RCC 7860 (cell line): ENCODE results near the gene ELFN2.
"Not testable (repeated sequence)": the region's sequence is repeated elsewhere in the genome, so short reads cannot be mapped to it uniquely, and the experiment has no call there.

Source experiments
- DNase-seq: peaks from one replicate; pipeline ENCODE4 v3.0.0-alpha.2; 2015; ENCODE audit warnings: low spot score
- FAIRE-seq: peaks from 2 replicates; lab custom pipeline; 2012; peaks lifted over from hg19 to GRCh38; lab: Jason Lieb, UNC

ELFN2 gene

DNA sequence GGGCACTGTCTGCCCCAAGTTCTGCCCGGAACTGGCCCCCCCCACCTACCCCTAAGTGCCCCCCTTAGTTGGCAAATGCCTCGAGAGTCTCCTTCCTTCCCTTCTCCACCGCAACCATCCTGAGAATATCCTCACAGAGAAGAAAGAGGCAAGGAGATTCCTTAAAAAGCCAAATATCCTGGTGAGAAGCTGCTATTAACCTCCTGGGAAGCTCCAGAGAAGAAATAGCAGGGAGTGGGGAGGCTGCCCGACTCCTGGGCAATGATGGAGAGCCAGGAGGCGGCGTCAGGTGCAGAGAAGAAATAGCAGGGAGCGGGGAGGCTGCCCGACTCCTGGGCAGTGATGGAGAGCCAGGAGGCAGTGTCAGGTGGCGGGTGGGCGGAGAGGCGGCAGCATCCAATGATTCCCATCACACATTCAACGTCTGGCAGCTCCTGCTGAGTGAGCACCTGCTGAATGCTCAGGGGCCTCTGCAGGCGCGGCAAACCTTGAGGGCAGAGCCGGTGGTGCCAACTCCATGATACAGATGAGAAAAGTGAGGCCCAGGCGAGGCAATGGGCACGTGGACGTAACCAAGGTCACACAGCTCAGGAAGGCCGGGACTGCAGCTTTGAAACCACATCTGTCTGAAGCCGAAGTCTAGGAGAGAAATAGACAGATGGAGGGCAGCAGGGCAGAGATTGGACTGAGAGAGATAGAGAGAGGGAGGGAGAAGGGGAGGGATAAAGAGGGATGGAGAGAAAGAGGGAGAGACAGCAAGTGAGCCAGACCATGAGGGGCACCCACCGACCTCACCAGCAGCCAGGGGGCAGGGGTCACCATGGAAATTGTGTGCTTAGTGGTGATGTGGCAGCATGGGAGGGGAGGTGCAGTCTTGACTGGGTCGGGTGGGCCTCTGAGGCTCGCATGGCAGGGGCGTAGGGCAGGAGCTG is 86.7 kb downstream of the ELFN2 start:
- FAIRE-seq (no peak), DNase-seq (no peak)

DNA sequence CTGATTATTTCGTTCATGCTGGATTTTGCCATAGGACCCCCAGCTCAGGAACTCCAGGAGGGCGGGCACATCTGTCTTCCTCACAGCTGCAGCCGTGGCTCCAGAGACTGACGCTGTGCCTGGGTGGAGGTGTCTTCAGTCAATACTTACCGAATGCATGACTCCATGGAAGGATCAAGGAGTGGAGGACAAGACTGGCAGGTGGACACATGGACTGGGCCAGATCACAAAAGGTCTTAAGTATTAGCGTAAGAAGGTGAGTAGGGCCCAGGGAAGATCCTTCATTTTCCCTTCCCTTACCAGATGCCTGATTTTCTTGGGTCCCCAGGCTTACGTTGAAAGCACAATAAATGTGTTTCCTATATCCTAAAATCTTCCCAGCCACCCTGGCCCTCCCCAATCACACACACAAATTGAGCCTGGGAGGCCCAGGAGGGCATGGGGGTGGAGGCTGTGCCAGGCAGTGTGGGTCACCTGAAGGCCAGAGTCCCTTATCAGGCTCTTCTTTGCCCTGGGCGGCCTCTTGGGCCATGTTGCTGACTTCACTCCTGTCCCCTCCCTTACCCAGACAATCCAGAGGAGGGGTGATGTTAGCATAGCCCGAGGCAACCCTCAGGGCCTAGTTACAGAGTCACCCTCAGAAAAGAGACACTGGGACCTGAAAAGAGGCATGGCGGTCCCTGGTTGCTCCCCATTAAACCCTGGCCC is 88.6 kb downstream of the ELFN2 start:
- DNase-seq (no peak), FAIRE-seq (no peak)

DNA sequence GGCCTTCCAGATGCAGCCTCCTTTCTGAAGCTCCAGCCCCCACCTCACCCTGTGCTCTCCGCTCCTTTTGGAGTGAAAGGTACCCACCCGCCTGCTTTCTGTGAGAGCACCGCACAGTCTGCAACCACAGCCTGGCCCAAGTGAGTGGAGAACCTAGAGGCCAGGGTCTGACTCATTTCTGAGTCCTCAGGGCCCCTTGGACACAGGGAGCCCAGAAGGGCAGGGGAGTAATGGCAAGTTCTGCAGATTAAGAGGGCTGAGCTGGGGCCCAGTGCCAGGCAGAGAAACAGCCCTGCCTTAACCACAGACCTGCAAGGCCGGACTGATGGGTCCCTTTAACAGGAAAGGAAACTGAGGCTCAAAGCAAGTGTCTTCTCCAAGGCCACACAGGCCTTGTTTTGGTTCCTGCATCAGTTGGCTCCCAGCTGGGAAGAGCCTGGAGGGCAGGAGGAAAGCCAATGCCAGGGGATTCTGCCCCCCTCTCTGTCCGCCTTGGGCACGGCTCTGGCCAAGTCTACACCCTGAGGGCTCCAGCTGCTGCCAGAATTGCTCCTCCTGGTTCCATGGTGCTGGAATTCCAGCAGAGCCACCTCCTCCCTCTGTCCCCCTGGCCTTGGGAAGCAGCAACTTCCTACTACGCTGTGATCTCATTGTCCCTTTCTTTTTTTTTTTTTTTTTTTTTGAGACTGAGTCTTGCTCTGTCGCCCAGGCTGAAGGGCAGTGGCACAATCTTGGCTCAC is 89.9 kb downstream of the ELFN2 start:
- FAIRE-seq = peak; percentile 77
- peak; percentile 54 for DNase-seq

DNA sequence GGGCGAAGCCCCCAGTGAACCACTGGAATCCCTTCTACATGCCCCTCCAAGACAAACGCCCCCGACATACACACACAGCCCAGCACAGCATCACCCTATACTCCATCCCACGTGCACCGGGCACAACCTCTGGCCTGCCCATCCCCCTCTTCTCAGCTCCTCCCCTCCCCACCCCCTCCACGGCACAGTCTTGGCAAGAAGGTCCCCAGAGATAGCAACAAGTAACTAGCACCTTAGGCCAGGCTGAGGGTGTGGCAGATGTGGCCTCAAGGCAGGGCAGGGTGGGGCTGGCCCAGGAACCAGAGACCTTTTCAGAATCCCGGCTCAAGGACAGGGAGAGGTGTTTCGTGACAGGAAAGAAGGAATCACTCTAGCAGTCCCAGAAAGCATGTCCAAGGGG is 90.7 kb downstream of the ELFN2 start:
- DNase-seq (no peak), FAIRE-seq (no peak)

DNA sequence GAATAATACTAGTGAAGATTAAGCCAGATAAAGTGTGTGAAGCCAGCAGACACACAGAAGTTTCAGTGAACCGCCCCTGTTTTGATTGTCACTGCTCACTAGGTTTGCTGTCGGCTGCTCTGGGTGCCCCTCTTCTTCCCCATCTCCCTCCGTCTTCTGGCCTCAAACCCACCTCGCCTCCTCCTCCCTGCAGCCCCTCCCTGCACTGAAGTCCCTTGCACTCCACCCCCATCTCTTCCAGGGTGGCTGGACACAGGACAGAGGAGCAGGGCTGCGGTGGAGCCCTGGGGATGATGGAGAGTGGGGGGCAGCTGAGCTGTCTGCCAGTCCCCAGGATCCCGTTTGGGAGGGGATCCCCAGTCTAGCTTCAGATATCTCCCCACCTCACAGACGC is 91.5 kb downstream of the ELFN2 start:
- DNase-seq = no peak
- no peak for FAIRE-seq

DNA sequence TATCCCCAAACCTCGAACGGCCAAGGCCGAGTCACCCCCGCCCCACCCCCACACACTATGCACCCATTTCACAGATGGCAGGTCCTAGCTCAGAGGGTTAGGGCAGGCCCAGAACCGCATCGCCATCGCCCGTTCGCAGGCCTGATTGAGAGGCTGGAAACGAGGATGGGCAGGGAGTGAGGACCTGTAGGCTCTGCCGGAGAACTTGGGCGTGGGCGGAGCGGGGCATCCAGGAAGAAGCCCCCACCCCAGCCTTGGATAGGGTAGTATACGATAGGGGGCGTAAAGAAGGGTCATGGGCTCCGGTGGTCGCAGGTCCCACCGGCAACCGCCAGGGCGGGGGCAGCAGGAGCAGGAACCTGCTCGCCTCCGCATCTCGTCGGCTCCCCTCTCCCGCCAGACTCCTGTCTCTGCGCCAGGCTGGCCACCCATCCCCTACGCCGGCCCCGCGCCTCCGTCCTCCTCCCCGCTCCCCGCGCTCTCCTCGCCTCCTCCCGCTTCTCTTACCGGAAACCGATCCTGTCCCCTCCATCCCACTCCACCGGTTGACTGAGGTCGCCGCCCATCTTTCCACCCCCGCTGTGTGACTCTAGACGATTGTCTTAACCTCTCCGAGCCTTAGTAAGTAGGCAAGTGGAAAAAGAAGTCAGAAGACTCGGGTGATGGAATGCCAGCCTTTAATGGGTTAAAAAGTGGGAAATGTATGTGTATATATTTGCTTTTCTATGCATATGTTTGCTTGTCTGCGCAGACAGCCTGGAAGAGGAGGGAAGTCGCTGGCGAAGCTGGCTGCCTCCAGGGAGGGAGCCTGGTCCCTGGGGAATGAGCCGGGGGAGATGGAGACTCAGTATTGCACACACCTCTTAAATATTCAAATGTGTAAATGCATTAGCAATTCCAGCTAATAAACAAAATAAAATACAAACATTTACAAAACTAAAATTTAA is 92.1 kb downstream of the ELFN2 start:
- DNase-seq (no peak), FAIRE-seq (no peak)

DNA sequence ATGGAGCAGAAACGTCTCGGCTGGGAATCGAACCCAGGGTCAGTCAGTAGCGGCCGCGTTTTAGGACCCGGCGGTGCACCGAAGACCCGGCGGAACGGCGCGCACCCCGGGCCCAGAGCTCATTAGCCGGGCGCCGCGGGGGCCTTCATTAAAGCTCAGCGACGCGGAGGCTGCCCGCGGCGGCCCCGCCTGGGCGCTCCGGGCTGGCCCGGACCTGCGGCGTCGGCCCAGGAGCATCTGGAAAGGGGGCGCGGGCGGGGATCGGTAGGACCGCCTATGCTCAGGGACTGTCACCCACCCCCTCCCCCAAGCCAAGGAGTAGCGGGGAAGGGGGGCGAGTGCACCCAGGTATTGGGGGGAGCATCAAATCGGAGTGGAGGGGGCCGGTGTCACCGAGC is 92.8 kb downstream of the ELFN2 start:
- DNase-seq = no peak
- no peak for FAIRE-seq

DNA sequence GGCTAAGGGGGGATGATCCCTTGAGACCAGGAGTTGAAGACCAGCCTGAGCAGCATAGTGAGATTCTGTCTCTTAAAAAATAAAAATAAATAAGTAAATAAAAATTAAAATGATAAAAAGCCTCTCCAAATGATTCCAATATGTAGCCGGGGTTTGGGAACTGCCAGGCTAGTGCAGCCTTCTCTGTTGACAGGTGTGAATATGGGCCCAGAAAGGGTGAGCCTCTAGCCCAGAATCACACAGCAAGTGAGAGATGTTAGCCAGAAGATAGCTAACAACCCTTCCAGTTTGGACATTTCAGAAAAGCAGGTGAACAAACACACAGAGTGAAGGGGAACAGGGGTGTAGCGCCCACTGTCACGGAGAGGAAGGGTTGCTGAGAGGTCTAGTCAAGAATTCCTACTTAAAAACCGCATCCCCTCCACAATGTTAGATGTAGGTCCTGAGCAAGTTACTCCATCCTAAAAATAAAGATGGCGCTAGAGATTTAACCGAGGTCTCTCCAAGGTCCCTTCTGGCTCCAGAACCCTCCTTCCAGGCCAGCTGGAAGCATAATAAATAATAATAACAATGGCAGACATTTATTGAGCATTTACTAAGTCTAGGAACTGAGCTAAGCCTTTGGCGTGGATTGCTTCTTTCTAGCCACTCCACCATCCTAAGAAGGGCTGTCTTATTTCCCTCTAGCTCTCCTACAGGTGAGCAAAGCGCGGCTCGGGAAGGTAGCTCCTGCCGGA is 93.4 kb downstream of the ELFN2 start:
- no peak for FAIRE-seq

DNA sequence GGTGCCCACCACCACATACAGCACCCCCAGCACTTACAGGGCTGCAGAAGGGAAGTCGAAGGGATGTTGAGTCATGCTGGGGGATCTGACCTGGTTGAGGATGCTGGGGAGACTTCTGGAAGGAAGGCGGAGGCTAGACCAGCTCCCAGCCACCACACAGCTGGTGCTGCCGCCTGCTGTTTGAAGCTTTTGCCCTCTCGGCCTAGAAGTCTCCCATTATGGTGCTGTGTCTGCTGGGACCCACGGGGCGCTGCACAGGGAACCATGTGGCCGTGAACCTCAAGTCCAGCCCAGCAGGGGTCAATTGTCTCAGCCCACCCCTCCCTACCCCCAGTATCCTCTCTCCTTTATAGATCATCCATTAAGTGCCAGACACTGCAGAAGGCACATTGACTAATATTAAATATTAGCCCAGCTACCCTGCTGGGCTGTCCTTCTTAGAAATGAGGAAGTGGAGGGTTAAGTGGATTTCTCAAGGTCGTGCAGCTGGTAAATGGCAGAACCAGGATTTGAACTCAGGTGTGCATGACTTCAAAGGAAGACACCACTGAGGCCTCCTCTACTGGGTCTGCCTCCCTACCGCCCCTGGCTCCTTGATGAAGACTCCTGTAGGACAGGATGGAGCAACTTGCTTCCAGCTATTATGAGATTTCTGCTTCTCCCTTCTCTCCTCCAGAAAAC is 95.3 kb downstream of the ELFN2 start:
- DNase-seq (peak; percentile 68), FAIRE-seq (peak; percentile 81)

More for the DNA sequence above, 93.4 kb downstream of the ELFN2 start:
- no peak for DNase-seq

DNA sequence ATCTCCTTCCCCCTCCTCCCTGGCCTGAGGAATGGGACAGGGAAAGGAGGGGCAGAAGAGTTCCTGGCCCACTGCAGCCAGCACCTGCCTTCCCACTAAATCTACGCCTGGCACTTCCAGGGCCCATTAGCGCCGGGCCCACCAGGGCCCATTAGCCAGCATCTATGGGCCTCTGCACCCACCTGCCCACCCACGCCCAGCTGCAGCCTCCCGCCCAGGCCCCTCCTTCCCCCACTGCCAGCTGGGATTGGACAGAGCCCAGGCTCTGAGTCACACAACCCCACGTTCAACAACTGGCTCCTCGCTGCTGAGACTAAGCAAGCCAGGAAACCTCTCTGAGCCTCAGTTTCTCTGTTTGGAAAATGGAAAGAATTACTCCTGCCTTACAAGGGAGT is 96.2 kb downstream of the ELFN2 start:
- DNase-seq = no peak

DNA sequence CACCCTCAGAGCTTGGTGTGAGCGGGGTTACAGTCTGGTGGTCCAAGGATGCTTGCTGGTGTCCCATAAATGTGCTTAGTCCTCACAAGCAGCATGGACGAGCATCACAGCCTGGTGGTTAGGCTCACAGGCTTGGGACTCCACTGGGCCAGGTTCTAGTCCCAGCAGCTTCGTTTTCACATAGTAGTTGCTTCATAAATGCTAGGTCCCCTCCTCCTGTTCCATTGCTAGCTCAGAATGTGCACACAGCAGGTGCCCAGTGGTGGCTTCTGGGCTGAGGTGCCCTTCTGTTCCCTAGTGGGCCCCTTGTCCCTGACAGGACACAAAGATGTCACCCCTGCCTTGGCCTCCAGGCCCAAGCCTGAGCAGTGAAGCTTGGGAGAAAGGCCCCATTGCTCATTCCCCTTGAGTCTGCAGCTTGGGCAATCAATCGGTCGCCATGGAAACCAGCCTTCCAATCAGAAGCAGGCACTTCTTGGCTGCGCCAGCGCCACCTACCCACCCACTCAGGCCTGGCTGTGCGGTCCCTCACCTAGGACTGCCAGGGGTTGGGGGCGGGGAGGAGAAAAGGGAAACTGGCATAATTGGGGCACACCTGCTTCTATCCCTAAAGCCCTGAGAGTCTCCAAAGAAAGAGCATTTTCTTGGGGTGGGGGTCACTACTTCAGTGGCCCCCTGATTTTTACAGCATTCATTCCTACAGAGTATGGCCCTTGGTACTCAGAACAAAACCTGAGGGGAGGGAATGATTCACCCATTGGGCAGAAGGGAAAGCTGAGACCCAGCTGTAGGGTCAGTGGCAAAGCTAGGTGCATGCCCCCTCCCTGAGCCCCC is 96.9 kb downstream of the ELFN2 start:
- DNase-seq (peak; percentile 75), FAIRE-seq (no peak)

More for the DNA sequence above, 96.2 kb downstream of the ELFN2 start:
- FAIRE-seq = peak; percentile 50

DNA sequence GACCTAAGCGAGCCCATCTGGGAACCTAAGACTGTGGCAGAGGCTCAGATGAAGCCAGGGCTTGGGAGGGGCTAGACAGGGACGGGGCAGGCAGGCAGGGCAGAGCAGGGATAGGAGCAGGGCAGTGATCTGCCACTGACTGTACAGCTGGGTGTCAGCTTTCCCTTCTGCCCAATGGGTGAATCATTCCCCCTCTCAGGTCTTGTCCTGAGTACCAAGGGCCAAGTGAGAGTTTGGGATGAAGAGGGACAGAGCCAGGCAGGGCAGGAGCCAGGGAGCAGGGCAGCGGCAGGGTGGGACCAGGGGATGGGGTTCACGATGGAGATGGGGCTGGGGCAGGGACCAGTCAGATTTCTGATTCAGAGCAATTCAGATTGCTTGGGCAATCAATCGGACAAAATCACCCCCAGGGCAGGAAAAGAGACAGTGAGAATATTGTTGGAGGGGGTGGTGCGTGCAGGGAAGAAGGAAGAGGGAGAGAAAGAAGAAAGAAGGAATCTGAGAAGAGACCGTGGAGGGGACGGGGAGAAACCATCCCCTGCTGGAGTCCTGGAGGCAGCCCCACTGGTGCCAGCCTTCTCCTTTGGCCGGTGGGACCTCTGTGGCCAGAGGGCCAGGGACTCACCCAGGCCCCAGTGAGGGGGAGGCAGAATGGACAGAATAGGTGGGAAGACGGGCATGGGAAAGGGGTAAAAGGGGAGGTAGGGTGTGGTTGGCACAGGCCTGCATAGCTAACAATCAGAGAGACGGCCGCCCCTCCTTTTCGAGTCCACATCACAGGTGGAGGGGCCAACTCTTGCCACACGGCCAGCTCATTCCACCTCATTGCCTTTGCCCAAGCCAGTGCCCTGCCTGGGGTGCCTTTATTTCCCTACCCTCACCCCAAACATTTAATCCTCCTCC is 97.8 kb downstream of the ELFN2 start:
- DNase-seq (peak; percentile 44), FAIRE-seq (no peak)

DNA sequence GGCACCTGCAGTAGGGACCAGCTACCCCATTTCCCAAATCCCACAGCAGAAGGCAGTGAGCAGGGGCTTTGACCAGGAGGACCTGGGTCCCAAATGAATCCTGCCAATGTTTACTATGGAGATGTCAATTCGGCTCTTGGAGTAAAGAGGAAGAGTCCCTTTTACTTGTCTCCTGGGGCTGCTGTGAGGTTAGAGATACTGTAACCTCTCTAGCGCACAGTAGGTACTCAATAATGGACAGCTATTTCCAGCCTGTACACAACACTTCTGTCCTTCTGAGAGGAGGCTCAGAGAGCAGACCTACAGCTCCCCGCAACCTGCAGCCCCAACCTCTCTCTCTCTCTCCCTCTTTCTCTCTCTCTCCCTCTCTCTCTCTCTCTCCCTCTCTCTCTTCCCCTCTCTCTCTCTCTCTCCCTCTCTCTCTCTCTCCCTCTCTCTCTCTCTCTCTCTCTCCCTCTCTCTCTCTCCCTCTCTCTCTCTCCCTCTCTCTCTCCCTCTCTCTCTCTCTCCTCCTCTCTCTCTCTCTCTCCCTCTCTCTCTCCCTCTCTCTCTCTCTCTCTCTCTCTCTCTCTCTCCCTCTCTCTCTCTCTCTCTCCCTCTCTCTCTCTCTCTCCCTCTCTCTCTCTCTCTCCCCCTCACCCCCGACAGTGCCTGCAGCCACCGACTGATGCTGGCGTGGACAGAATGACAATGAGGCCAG is 98.6 kb downstream of the ELFN2 start:
- not testable (repeated sequence) for FAIRE-seq, DNase-seq

DNA sequence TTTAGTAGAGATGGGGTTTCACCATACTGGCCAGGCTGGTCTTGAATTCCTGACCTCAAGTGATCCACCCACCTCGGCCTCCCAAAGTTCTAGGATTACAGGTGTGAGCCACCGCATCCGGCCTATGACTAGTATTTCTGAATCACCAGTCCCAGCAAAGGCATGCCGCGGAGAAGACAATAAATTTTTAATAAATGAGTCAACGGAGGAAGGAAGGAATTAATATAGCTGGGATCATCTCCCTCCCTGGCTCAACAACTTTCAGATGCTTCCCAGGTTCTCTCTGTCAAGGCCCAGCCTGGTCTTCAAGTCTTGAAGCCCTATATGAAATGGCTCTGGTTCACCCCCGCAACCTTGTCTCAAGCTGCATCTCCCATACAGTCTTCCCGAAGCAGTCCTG is 99.3 kb downstream of the ELFN2 start:
- peak; percentile 91 for FAIRE-seq
- peak; percentile 92 for DNase-seq

DNA sequence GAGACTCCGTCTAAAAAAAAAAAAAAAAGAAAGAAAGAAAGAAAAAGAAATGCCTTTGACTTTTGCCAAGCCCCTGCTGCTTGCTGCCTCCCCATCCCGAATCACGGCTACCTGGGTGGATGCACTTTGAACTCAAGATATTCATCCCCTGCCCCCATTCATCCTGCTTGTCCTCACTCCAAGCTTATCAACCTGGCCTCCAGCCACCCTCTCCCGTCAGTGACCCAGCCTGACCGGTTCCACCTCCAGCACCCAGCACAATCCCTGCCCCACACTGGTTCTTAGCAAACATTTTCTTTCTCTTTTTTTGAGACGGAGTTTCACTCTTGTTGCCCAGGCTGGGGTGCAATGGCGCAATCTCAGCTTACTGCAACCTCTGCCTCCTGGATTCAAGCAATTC is 100.6 kb downstream of the ELFN2 start:
- FAIRE-seq = no peak
- DNase-seq = no peak

DNA sequence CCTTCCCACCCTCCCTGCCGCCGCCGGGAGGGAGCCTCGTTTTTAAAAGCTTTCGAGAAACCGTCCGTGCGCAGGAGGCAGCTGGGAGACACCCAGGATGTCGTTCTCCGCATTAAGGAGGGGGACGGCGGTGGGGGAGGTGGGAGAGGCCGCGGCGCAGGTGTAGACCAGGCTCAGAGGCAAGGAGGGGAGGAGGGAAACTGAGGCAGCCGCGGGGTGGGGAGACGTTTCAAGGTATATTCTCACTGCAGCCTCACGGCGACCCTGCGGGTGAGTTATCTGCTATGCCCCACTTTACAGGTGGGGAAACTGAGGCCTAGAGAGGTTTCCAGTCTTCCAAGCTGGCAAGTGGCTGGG is 102.3 kb downstream of the ELFN2 start:
- FAIRE-seq = no peak
- DNase-seq = no peak
